ENCODE data around the gene APOBEC3A. TPM values are rescaled to one million over a fixed set of nuclear protein-coding genes. Genes with fewer than 3 reads are reported as not detected.
"Not testable (repeated sequence)": the region's sequence is repeated elsewhere in the genome, so short reads cannot be mapped to it uniquely, and the experiment has no call there.

Gene APOBEC3A
- total and polyA plus RNA-seq, 11 donors, result 0.36 to 7.7 (median 1.0) TPM; not detected in 3

DNA sequence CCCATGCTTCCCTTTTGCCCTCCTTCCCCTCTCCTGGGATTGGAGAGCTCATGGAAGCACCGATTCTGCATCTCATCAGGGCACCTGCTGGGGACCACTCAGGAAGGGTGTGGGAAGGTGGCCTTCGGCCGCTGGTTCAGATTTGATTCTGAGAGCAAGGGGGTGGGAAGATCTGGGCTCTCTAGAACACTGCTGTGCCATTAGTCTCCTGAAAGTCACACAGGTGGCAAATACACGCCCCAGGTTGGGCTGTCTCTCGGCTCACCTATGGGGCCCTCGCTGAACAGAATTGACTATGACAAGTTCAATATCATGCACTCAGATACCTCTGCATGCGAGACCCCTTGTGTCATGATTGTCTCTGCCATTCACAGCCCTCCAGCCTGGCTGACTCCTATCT lies 12.8 kb upstream of the APOBEC3A start:
- DNase-seq (no peak), ATAC-seq (no peak)
- intact Hi-C loops (cut with DNase I), result no loop called here
- TF ChIP-seq POLR2A (IDR thresholded peaks at IDR 0.05), result no peak
- TF ChIP-seq, protein P1, sequence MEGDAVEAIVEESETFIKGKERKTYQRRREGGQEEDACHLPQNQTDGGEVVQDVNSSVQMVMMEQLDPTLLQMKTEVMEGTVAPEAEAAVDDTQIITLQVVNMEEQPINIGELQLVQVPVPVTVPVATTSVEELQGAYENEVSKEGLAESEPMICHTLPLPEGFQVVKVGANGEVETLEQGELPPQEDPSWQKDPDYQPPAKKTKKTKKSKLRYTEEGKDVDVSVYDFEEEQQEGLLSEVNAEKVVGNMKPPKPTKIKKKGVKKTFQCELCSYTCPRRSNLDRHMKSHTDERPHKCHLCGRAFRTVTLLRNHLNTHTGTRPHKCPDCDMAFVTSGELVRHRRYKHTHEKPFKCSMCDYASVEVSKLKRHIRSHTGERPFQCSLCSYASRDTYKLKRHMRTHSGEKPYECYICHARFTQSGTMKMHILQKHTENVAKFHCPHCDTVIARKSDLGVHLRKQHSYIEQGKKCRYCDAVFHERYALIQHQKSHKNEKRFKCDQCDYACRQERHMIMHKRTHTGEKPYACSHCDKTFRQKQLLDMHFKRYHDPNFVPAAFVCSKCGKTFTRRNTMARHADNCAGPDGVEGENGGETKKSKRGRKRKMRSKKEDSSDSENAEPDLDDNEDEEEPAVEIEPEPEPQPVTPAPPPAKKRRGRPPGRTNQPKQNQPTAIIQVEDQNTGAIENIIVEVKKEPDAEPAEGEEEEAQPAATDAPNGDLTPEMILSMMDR (IDR thresholded peaks at IDR 0.05), result no peak
- 82 to 94% (median 87%) methylated on average over 5 to 7 of the region's 7 CpGs for WGBS, 4 donors
- peaks cover 0 to 39% (median 0%) of the 10 kb centered on the region in 12 donors for H3K4me1 ChIP-seq
- no peak overlapping the region for H3K27ac ChIP-seq
- H3K9me3 ChIP-seq, result no peaks in the 10 kb centered on the region
- no peaks in the 10 kb centered on the region for H3K36me3 ChIP-seq
- H3K27me3 ChIP-seq, result peaks cover 0 to 35% (median 2%) of the 10 kb centered on the region in 9 donors
- no peak overlapping the region for H3K4me3 ChIP-seq

DNA sequence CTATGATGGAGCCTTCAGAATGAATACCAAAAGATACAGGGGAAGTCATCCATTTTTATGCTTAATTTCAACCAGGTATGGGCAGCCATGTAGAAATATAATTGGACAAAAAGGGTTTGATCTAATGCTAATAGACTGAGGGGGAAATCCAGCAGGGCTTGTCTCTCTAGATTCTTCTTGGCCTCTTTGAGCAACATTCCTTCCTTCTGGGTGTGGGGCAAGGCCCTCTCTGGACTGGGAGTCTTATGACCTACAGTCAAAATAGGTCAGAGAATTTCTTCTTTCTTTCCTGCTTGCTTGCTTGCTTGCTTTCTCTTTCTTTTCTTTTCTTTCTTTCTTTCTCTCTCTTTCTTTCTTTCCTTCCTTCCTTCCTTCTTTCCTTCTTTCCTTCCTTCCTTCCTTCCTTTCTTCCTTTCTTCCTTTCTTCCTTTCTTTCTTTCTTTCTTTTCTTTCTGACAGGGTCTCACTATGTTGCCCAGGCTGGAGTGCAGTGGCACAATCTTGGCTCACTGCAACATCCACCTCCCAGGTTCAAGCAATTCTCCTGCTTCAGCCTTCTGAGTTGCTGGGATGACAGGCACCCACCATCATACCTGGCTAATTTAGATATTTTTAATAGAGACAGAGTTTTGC lies 11.6 kb upstream of the APOBEC3A start:
- Histone ChIP-seq H3K4me1 (peaks cover 0 to 36% (median 0%) of the 10 kb centered on the region in 12 donors), H3K27me3 (peaks cover 0 to 35% (median 2%) of the 10 kb centered on the region in 9 donors)
- DNase-seq; H3K27ac ChIP-seq; H3K9me3 ChIP-seq; intact Hi-C loops (cut with DNase I); ATAC-seq; H3K4me3 ChIP-seq; H3K36me3 ChIP-seq: not testable (repeated sequence)

GRCh38 chr22:38946771-38947170 lies 10.6 kb upstream of the APOBEC3A start:
- no peak overlapping the region for H3K27ac ChIP-seq
- H3K4me1 ChIP-seq, result peaks cover 0 to 37% (median 0%) of the 10 kb centered on the region in 12 donors
- no peak overlapping the region for H3K4me3 ChIP-seq
- WGBS, 4 donors, result 84 to 94% (median 88%) methylated on average over 8 of the region's 8 CpGs
- ATAC-seq (no peak), DNase-seq (no peak)
- H3K27me3 ChIP-seq, result peaks cover 0 to 35% (median 2%) of the 10 kb centered on the region in 9 donors
- H3K9me3 ChIP-seq, result no peaks in the 10 kb centered on the region
- no peaks in the 10 kb centered on the region for H3K36me3 ChIP-seq
- TF ChIP-seq, protein P1 (IDR thresholded peaks at IDR 0.05), result no peak
- no peak for TF ChIP-seq POLR2A (IDR thresholded peaks at IDR 0.05)
- intact Hi-C loops (cut with DNase I), result no loop called here

- H3K27ac ChIP-seq, result no peak overlapping the region
- WGBS, 4 donors, result 75 to 79% (median 78%) methylated on average over 14 of the region's 14 CpGs
- DNase-seq (no peak), ATAC-seq (no peak)
- no peaks in the 10 kb centered on the region for H3K9me3 ChIP-seq
- H3K4me1 ChIP-seq, result peaks cover 0 to 37% (median 0%) of the 10 kb centered on the region in 12 donors
- peaks cover 0 to 35% (median 2%) of the 10 kb centered on the region in 9 donors for H3K27me3 ChIP-seq
- intact Hi-C loops (cut with DNase I), result no loop called here
- TF ChIP-seq POLR2A (IDR thresholded peaks at IDR 0.05), result no peak
- no peak overlapping the region for H3K4me3 ChIP-seq
- H3K36me3 ChIP-seq, result no peaks in the 10 kb centered on the region
Measured at GRCh38 chr22:38947321-38948140, 9.9 kb upstream of the APOBEC3A start.

- WGBS, 4 donors, result 90 to 98% (median 93%) methylated on average over 5 to 7 of the region's 7 CpGs
- intact Hi-C loops (cut with DNase I), result no loop called here
Measured at GRCh38 chr22:38948181-38948940, 9.0 kb upstream of the APOBEC3A start.

More at GRCh38 chr22:38948181-38948940, 9.0 kb upstream of the APOBEC3A start:
- peak in 1 of 4 donors; percentile 19 for ATAC-seq
- H3K36me3 ChIP-seq, result no peaks in the 10 kb centered on the region
- peaks cover 0 to 37% (median 0%) of the 10 kb centered on the region in 12 donors for H3K4me1 ChIP-seq
- peaks cover 0 to 33% (median 2%) of the 10 kb centered on the region in 9 donors for H3K27me3 ChIP-seq
- H3K27ac ChIP-seq, result no peak overlapping the region
- no peak for DNase-seq
- no peaks in the 10 kb centered on the region for H3K9me3 ChIP-seq
- TF ChIP-seq POLR2A (IDR thresholded peaks at IDR 0.05), result no peak
- TF ChIP-seq, protein P1 (IDR thresholded peaks at IDR 0.05), result no peak
- no peak overlapping the region for H3K4me3 ChIP-seq
